ENCODE measurements around the gene MCM3.

DNA sequence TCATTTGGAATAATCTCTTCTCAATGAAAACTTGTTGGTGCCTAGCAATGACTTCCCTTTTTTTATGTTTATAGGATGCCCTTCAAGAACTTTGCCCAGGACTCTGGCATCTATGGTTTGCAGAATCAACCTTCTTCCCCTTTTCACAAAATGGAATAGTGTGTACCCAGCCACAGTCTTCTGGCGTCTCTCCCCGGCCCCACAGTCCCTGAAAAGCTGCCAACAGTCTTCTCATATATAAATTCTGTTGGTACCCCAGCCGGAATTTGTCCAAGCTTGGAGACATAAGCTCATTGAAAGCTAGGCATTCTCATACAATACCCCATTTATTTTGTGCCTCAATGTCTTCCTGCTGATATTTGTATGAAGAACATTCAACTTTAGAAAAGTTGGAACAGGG lies 26.4 kb upstream of the MCM3 start:
- TF ChIP-seq CTCF (conservative IDR thresholded peaks at IDR 0.05; ENCODE audit: low read depth, low read length) (no peak), POLR2A (IDR thresholded peaks at IDR 0.05; ENCODE audit: low read depth, low read length) (no peak), BHLHE40 (IDR thresholded peaks at IDR 0.05; ENCODE audit: low read depth, low read length) (no peak), CHD1 (IDR thresholded peaks at IDR 0.05; ENCODE audit: low read depth, low read length) (no peak), RCOR1 (IDR thresholded peaks at IDR 0.05; ENCODE audit: insufficient replicate concordance, low read length) (no peak), MAZ (IDR thresholded peaks at IDR 0.05; ENCODE audit: borderline replicate concordance, low read depth, low read length) (no peak), FOS (IDR thresholded peaks at IDR 0.05; ENCODE audit: low read depth, low read length) (no peak), CEBPB (IDR thresholded peaks at IDR 0.05; ENCODE audit: low read depth, low read length) (no peak), ELK1 (IDR thresholded peaks at IDR 0.05; ENCODE audit: borderline replicate concordance, low read depth, low read length) (no peak), SMC3 (IDR thresholded peaks at IDR 0.05; ENCODE audit: low read depth, low read length) (no peak)
- TF ChIP-seq, protein P1, sequence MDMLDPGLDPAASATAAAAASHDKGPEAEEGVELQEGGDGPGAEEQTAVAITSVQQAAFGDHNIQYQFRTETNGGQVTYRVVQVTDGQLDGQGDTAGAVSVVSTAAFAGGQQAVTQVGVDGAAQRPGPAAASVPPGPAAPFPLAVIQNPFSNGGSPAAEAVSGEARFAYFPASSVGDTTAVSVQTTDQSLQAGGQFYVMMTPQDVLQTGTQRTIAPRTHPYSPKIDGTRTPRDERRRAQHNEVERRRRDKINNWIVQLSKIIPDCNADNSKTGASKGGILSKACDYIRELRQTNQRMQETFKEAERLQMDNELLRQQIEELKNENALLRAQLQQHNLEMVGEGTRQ (IDR thresholded peaks at IDR 0.05; ENCODE audit: low read depth, low read length) = no peak

Data from IMR-90 (cell line).